GM23338 (cell line): ENCODE measurements around the gene ANKRD40CL. TPM values are rescaled to one million over a fixed set of nuclear protein-coding genes. Genes with fewer than 3 reads are reported as not detected.

Experiments used
- ATAC-seq: fragments of 200-7000 bp; cut with Tn5 transposase; 3 replicates; pipeline ENCODE4 v1.9.1; 2020
- DNase-seq: peaks from one replicate; pipeline ENCODE4 v3.0.0-alpha.2; 2015; ENCODE audit warnings: low spot score
- H2AFZ ChIP-seq: fragments of 200-600 bp; sonication (generic); 2 replicates; pipeline ENCODE4 v1.8.0; 2016; ENCODE audit warnings: antibody characterized with exemption, mild to moderate bottlenecking, moderate library complexity
- H3F3A ChIP-seq: fragments of 200-600 bp; sonication (generic); replicated peaks from 2 replicates; pipeline ENCODE4 v1.8.0; 2017; ENCODE audit warnings: antibody characterized with exemption, mixed run types, low read depth
- H3K27ac ChIP-seq: fragments of 200-600 bp; sonication (generic); 2 replicates; pipeline ENCODE4 v1.6.1; 2016; ENCODE audit warnings: low read depth
- H3K27me3 ChIP-seq: fragments of 200-600 bp; sonication (generic); 2 replicates; pipeline ENCODE4 v1.8.0; 2016; ENCODE audit warnings: mild to moderate bottlenecking, mixed run types, moderate library complexity; ENCODE audit not compliant: insufficient read depth
- H3K36me3 ChIP-seq: fragments of 200-600 bp; sonication (generic); 2 replicates; pipeline ENCODE4 v1.8.0; 2016; ENCODE audit warnings: mild to moderate bottlenecking; ENCODE audit not compliant: insufficient read depth
- H3K4me1 ChIP-seq: fragments of 200-600 bp; sonication (generic); 2 replicates; pipeline ENCODE4 v1.8.0; 2016; ENCODE audit warnings: mild to moderate bottlenecking, moderate library complexity; ENCODE audit not compliant: insufficient read depth
- H3K4me2 ChIP-seq: fragments of 200-600 bp; sonication (generic); 2 replicates; pipeline ENCODE4 v1.7.1; 2017; ENCODE audit warnings: mixed run types
- H3K4me3 ChIP-seq: fragments of 200-600 bp; sonication (generic); 2 replicates; pipeline ENCODE4 v1.6.1; 2016; ENCODE audit warnings: mixed run types
- H3K79me2 ChIP-seq: fragments of 200-600 bp; sonication (generic); replicated peaks from 2 replicates; pipeline ENCODE4 v1.8.0; 2017; ENCODE audit warnings: mild to moderate bottlenecking; ENCODE audit not compliant: insufficient read depth
- H3K9me2 ChIP-seq: fragments of 200-600 bp; sonication (generic); 2 replicates; pipeline ENCODE4 v1.8.0; 2017; ENCODE audit not compliant: insufficient read depth
- H4K20me1 ChIP-seq: fragments of 200-600 bp; sonication (generic); replicated peaks from 2 replicates; pipeline ENCODE4 v1.8.0; 2017; ENCODE audit warnings: mild to moderate bottlenecking; ENCODE audit not compliant: insufficient read depth
- H3K27ac Mint-ChIP-seq: 2 replicates; pipeline ENCODE4 v1.8.0; 2020; ENCODE audit warnings: inconsistent platforms, mild to moderate bottlenecking, moderate library complexity, mixed read lengths
- H3K27me3 Mint-ChIP-seq: 3 replicates; pipeline ENCODE4 v1.8.0; 2022; ENCODE audit warnings: low read depth, mild to moderate bottlenecking, moderate library complexity, mixed read lengths, inconsistent platforms; ENCODE audit not compliant: insufficient read depth, poor library complexity
- H3K36me3 Mint-ChIP-seq: 3 replicates; pipeline ENCODE4 v1.8.0; 2021; ENCODE audit warnings: low read depth, mild to moderate bottlenecking, inconsistent platforms, moderate library complexity, mixed read lengths
- H3K4me1 Mint-ChIP-seq: 3 replicates; pipeline ENCODE4 v1.8.0; 2020; ENCODE audit warnings: mild to moderate bottlenecking, inconsistent platforms, mixed read lengths
- H3K4me3 Mint-ChIP-seq: 3 replicates; pipeline ENCODE4 v1.8.0; 2021; ENCODE audit warnings: moderate library complexity, mild to moderate bottlenecking, inconsistent platforms, mixed read lengths
- H3K9me3 Mint-ChIP-seq: 3 replicates; pipeline ENCODE4 v1.8.0; 2020; ENCODE audit warnings: moderate library complexity, mild to moderate bottlenecking, inconsistent platforms, mixed read lengths
- CTCF ChIP-seq, 2 experiments: fragments of 200-600 bp in 1 of 2; sonication (generic) in 1 of 2; conservative IDR thresholded peaks; 2 replicates each; pipeline versions ENCODE4 v1.5.1 to v1.6.1; 2016 to 2017; ENCODE audit warnings: antibody characterized with exemption in 2 of 2, low read depth in 2 of 2, mild to moderate bottlenecking in 2 of 2, moderate library complexity in 1 of 2
- EZH2 ChIP-seq: fragments of 200-600 bp; sonication (generic); IDR thresholded peaks from one replicate; pipeline ENCODE4 v1.8.0; 2017; ENCODE audit warnings: antibody characterized with exemption, mild to moderate bottlenecking, low read depth; ENCODE audit not compliant: unreplicated experiment
- JUNB ChIP-seq: IDR thresholded peaks from one replicate; pipeline ENCODE4 v1.6.1; 2016; ENCODE audit warnings: antibody characterized with exemption; ENCODE audit not compliant: unreplicated experiment
- NANOG ChIP-seq: IDR thresholded peaks from 2 replicates; pipeline ENCODE4 v1.6.1; 2016; ENCODE audit warnings: antibody characterized with exemption, borderline replicate concordance
- REST ChIP-seq: IDR thresholded peaks from one replicate; pipeline ENCODE4 v1.6.1; 2018; ENCODE audit warnings: antibody characterized with exemption; ENCODE audit not compliant: unreplicated experiment
- STAT1 ChIP-seq: IDR thresholded peaks from one replicate; pipeline ENCODE4 v1.6.1; 2016; ENCODE audit warnings: antibody characterized with exemption; ENCODE audit not compliant: unreplicated experiment
- ZNF114 ChIP-seq: fragments of 250-450 bp; sonication (Bioruptor Pico); IDR thresholded peaks from 2 replicates; pipeline ENCODE4 v1.5.0; 2020; ENCODE audit warnings: mild to moderate bottlenecking, moderate library complexity
- ZNF331 ChIP-seq: fragments of 250-450 bp; sonication (Bioruptor Pico); IDR thresholded peaks from 2 replicates; pipeline ENCODE4 v1.5.0; 2020; ENCODE audit warnings: low read depth, mild to moderate bottlenecking, moderate library complexity
- ZNF462 ChIP-seq: fragments of 250-450 bp; sonication (Bioruptor Pico); IDR thresholded peaks from 2 replicates; pipeline ENCODE4 v1.5.0; 2020; ENCODE audit warnings: mild to moderate bottlenecking, moderate library complexity
- polyA plus RNA-seq: library from polyadenylated mRNA; unstranded; fragments of >200 nt; fragmentation: Nextera tagmentation; extraction: Ambion mirVana; gene quantifications from 2 replicates; pipeline ENCODE4 v1.2.1, GENCODE V29; 2016
- total RNA-seq: library from RNA; depleted of rRNA; stranded (reverse); fragments of >200 nt; shearing (Covaris generic); gene quantifications from 2 replicates; pipeline ENCODE4 v1.2.3, GENCODE V29; 2014

The ANKRD40CL gene
- total and polyA plus RNA-seq, 2 experiments from 2014 or later: not detected

GRCh38 chr17:50797135-50797810 lies 30.0 kb upstream of the ANKRD40CL start:
- no peak overlapping the region for H3K4me3 Mint-ChIP-seq
- no peak for DNase-seq
- Histone ChIP-seq H3K4me1 (no peaks in the 10 kb centered on the region), H3K4me2 (no peak overlapping the region), H3K27me3 (no peaks in the 10 kb centered on the region), H4K20me1 (no peaks in the 10 kb centered on the region), H3K79me2 (no peaks in the 10 kb centered on the region), H3K9me2 (no peaks in the 10 kb centered on the region), H3K36me3 (no peaks in the 10 kb centered on the region), H3F3A (no peaks in the 10 kb centered on the region), H3K27ac (no peak overlapping the region), H2AFZ (peak overlapping the region; percentile 63; the same call in 1 of the 2 replicates), H3K4me3 (no peak overlapping the region)
- TF ChIP-seq NANOG (no peak), STAT1 (no peak), EZH2 (no peak), REST (no peak), CTCF (conservative IDR thresholded peaks at IDR 0.05; ENCODE audit: low read depth in 2 of 2) (no peak), ZNF114 (CRISPR knock-in tag) (no peak), ZNF462 (CRISPR knock-in tag) (no peak), ZNF331 (CRISPR knock-in tag) (no peak), JUNB (no peak)
- H3K27ac Mint-ChIP-seq: peak overlapping the region; percentile 70
- H3K9me3 Mint-ChIP-seq: no peaks in the 10 kb centered on the region
- no peaks in the 10 kb centered on the region for H3K36me3 Mint-ChIP-seq
- H3K27me3 Mint-ChIP-seq: no peaks in the 10 kb centered on the region
- H3K4me1 Mint-ChIP-seq: peaks cover 27% of the 10 kb centered on the region
- no peak for ATAC-seq
